C1 segment of cervical spinal cord (tissue), 14 donors: ENCODE results near the gene SLC38A8.

ENCODE experiments used
- DNase-seq, 14 donors: peaks; one replicate each; lab custom pipeline; 2025; lab: John Stamatoyannopoulos, UW

Gene SLC38A8

DNA sequence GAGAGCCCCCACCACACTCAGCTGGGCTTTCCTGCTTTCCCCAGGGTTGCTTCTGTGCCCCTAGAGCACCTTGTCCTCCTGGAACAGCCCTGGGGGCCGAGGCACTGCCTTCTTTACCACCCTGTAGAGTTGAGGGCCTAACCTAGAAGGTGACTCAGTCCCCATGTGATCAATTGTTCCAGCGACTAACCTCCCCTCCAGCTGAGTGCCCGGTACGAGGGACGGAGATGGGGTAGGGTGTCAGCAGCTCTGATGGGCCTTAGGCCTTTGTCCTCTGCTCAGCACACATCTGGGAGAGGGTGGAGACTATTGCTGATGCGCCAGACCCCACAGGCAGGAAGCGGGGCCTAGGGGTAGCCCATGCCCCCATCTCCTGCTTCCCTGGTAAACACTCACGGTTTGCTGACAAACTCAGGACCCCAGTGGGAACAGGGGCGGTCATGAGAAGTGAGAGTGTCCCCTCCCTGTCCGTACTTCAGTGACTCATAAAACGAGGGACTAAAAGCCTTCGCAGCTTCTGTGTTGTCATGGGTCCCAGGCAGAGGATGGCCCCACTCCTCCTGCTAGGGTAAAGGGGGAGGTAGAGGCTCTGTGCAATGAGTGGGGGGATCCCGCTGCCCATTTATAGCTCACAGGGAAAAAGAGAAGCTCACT is 41.5 kb downstream of the SLC38A8 start:
- no peak for DNase-seq

DNA sequence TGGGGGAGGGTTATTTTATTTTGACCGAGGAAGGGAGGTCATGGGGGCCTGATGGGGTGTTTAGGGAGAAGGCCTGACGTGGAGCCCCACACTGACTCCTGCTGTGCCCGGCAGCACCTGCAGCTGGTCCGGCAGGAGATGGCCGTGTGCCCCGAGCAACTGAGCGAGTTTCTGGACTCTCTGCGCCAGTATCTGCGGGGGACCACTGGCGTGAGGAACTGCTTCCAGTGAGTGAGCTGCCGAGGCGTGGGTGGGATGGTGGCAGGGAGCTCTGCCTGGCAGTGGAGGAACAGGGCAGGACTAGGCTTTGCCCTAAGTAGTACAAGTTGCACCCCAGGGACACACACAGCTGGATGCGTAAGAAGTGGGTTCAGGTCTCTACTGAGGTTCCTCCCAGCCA is 44.5 kb downstream of the SLC38A8 start:
- no peak for DNase-seq

DNA sequence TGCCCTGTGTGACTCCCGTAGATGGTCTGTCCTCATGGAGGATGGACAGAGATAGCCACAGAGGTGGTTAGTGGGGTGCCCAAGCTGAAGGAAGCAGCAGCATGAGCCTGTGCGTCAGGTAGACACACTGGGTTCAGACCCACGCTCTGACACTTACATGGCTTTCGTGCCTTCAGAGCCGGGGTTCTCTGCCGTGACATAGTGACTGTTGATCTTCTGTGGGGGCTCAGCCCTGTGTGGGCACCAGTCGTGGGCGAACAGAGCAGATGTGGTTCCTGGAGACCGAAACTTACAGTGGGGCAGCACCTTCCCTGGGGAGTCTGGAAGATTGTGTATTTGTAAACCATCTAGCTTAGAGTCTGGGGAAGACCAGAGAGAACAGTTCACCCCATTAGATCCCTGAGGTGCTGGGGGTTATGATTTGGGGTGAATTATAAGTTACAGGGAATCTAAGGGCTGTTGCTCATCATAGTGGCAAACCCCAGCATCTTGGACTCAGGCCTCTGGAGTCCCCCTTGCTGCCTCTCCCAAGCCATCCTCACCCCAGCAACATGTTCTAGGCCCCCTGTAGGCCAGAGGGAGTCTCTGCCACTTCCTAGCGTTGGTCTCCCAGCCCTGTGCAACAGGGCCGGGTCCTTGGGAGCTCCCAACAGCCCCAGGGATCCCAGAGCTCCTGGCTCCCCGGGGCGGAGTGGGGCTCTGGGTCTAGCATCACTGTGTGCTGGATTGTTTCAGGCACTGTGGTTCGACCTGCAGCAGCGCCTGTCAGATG is 45.9 kb downstream of the SLC38A8 start:
- no peak for DNase-seq

DNA sequence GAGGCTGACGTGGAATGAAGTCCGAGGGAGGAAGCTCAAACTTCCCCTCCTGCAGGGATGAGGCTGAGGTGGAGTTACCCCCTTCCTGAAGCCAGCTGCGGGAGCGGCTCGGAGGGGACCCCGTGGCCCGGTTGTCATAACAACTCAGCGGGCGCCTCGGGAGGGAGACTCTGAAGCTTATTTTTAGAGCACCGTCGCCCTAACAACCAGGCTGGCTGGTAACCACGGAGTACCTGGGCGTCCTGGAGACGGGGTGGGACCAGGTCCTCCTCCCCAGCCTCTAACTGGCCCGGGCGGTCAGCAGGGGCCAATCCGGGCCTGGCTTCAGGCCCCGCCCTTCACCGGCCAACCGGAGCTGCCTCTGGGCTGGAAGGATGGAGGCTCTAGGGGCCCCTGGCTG is 46.8 kb downstream of the SLC38A8 start:
- DNase-seq: peak in 5 of 14 donors; percentile 6 to 91 (median 14)

DNA sequence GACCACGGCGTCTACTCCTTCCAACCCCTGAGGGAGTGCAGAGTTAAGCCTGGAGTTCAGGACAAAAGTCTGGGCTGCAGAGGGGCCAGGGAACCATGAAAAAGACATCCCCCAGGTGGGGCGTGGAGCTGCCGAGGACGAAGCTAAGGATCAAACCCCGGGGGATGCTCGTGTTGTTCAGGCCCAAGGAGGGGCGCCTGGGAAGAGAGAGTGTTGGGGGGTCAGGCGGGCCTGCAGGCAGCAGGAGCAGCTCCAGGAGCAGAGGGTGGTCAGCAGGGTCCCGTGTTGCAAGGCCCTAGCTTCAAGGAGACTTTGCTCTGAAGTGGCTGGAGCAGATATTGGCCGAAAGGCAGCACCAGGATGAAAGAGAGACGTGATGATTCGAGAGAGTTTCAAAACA is 47.9 kb downstream of the SLC38A8 start:
- no peak for DNase-seq

DNA sequence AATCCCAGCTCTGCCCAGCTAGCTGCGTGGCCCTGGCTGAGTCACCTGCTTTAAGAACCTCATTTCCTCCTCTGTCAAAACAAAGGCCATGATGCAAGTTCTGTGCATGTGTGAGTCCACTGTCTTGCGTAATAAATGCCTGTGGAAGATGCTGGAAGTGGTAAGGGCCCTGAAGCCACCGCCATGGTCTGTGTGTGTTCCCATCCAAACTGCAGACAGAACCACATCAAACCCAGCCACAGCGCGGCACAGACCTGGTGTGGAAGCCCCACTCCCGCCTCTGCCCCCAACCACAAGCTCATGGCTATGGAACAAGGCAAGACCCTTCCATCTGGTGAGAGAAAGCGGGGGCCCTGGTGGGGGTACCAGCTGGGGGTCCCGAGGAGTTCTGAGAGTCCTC is 48.5 kb downstream of the SLC38A8 start:
- peak in 1 of 14 donors; percentile 6 for DNase-seq

DNA sequence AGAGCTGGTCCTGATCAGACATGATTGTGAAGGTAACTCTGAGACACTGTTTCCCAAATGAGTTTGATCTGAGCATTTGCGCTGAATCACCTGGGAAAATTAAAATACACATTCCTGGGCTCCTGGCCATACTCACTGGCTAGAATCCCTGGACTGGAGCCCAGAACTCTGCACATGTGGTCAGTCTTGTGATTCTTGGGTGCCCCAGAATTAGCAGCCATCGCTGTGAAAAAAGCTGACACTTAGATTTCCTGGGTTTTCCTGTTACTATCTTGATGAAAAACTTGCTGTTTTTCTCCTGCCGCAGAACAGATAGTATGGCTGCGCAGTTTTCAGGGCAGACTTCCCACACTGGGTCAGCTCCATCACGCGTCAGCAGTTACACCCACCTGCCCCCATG is 50.0 kb downstream of the SLC38A8 start:
- DNase-seq: peak in 9 of 14 donors; percentile 10 to 52 (median 36)

DNA sequence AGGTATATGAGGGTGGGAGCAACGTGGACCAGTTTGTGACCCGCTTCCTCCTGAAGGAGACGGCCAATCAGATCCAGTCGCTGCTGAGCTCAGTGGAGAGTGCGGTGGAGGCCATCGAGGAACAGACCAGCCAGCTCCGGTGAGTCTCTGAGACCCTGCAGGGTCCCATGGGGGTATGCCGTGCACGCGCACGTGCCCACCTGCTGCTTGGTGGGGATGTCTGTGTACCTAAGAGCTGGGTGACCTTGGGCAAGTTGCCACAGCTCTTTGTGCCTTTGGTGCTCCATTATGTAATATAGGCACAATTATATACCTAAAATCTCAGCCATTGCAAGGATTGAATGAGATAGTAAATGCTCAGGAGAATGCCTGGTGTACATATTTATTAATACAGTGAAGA is 52.1 kb downstream of the SLC38A8 start:
- DNase-seq: no peak

DNA sequence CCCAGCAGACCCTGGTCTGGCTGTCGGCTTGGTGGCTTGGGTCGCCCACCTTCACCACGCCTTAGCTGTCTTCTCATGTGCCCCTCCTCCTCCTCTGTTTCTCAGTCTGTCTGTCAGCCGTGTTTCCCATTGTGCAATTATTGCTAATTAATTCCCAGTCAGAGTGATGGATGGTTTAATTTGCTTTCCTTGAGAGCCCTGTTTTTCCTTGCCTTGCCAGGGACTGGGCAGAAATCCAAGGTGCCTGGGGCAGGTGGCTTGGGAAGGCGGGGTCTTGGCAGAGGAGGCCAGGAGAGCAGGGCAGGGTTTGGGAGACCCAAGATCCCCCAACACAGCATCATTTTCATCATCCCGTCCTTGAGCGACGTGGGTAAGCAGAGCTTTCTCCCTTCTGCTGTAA is 53.3 kb downstream of the SLC38A8 start:
- DNase-seq: no peak

DNA sequence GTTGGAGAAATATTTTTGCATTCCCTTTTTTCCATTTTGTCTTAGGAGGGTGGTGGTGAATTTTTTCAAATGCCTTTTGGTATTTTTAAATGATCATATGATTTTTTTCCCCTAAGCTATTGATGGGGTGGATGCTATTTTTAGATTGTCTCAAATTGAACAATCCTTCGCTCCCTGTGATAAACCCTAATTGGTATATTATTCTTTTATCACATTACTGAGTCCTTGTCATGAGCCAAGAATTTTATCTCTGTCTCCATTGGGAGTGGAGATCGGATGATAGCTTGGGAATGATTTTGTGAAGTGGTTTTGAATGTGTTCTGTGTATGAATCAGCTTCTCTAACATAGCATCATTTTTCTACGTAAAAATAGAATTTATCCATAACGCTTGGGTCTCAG is 59.1 kb downstream of the SLC38A8 start:
- no peak for DNase-seq

DNA sequence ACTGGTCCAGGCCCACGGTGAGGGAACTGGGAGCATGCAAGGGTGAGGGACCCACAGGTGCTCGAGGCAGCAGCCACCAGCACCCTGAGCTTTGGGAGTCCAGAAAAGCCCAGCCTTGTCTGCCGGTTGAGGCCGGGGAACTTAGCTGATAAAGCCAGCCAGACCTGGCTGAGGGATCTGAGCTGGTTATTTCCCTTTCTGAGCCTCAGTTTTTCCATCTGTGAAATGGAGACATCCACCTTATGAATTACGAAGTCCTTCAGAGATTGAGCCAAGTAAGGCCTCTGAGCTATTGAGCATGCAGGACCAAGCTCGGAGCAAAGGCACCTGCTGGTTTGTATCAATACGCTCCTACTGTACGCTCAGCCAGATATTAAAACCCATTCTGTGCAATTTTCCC is 60.8 kb downstream of the SLC38A8 start:
- no peak for DNase-seq

DNA sequence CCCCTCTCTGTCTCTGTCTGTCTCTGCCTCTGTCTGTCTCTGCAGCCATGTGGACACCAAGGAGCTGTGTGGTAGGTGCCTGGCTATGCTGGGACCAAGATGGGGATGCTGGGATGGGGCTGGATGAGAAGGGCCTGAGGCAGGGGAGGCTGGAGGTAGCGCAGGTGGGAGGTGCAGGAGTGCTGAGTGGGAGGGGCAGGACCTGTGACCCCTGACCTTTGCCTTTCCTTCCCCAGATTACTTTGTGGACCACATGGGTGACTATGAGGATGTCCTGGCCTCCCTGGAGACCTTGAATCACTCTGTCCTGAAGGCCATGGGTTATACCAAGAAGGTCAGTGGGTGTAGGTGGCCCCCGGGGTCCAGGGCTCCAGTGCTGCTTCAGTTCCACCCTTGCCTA is 61.8 kb downstream of the SLC38A8 start:
- DNase-seq: no peak

DNA sequence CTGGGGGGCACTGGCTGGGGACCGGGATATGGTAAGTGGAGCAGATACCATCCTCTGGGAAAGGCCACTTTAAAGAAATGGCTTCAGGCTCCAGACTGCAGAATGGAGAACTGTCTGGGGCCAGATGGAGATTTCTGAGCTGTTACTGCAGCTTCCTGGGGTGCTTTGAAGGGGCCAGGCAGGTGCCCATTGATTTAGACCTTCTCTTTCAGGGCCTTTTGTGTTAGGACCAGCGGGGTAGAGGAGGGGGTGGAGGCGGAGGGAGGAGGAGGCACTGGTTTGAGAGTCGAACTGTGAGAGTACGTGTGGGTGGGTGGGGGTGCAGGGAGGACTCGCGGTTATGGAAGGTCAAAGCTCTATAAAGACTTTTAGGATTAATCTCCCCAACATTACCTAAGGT is 63.2 kb downstream of the SLC38A8 start:
- no peak for DNase-seq

DNA sequence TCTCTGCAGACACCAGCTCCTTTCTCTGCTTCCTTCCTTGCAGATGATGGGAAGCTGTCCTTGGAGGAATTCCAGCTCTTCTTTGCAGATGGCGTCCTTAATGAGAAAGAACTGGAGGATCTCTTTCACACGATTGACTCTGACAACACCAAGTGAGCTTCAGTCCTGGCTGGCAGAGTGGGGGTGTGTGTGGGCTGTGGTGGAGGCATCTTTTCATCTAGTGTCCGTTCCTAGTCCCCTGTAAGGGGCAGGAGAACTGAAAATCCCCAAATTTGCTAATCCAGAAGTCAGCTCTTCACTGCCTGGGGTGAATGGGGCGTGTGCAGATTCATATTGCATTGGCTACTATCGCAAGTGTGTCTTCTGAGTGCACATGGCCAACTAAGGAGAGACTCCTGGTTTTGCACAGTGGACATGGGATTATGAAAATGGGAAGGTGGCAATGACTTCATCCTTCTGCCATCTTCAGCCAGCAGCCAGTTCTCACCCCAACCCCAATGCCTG is 64.1 kb downstream of the SLC38A8 start:
- DNase-seq: no peak

DNA sequence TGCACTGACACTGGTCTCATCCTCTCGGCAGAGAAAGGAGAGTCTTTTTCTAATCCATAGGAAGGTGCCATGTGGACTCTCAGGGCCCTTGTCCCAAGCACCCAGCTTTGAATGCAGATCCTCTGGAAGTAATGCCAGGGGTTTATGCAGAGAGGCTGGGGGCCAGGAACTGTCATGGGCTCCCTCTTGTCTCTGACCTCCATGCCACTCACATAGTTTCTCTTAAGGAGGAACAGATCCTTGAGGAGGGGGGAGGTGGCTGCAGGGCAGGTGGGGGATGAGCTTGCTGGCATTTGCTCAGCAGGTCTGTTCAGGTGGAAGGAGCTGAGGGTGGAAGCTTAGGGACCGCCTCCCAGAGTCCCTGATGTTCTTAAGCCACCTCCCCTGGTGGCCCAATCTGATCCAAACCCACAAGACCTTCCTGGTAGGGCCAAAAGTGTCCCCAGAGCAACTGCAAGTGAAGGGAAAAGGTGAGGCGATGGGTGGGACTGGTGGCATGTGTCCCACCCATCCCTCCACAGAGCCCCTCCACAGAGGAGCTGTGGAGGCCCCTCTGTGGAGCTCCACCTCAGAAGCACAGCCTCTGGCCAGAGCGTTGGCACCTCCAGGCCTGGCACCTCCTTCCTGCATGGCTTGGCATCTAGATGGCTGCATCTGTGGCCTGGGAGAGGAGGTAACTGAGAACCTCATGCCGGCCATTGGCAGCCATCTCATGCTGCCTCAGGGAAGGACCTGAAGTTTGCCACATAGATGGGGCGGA is 65.4 kb downstream of the SLC38A8 start:
- DNase-seq: no peak

DNA sequence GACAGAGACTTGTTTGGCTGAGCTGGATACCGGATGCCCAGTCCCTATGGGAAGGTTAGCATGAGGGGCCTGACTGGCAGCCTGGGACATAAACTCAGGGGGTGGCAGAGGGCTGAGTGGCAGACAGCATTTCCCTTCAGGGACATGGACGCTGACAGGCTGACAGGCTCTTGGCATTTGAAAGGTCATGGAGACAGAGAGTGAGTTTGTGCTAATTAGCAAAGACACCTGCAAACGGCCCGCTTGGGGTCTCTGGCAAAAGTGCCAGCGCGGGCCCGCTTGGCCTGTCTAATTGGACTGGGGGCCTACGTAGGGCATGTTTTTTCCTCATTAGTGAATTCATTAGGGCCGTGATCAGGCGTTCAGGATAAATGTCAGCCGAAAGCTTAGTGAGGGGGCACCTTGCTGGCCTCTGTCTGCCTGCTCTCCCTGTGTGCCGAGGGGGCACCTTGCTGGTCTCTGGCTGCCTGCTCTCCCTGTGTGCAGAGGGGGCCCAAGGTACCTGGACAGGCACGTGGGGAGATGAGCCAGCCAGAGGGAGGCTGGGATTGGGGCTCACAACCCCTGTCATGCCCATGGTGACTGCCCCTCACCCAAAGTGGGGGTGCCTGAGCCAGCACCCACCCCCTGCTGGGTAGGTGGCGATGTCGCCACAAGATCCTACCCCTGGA is 66.9 kb downstream of the SLC38A8 start:
- DNase-seq: no peak

DNA sequence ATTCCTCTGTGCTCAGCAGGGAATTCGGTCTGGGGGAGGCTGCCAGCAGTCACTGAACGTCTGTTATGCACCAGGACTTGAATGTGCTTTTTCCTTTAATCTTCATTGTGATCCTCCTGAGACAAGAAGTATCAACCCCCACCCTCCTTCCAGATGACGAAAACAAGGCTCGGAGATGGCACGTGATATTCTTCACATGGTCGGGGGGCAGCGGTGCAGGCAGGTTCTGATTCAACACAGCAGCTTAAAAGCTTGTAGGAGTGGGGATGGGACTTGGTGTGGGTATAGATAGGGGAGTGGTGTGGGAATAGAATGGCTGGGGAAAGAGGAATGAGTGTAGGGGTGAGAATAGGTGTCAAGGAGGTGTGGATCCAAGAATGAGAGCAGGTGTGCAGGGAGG is 68.1 kb downstream of the SLC38A8 start:
- no peak for DNase-seq

DNA sequence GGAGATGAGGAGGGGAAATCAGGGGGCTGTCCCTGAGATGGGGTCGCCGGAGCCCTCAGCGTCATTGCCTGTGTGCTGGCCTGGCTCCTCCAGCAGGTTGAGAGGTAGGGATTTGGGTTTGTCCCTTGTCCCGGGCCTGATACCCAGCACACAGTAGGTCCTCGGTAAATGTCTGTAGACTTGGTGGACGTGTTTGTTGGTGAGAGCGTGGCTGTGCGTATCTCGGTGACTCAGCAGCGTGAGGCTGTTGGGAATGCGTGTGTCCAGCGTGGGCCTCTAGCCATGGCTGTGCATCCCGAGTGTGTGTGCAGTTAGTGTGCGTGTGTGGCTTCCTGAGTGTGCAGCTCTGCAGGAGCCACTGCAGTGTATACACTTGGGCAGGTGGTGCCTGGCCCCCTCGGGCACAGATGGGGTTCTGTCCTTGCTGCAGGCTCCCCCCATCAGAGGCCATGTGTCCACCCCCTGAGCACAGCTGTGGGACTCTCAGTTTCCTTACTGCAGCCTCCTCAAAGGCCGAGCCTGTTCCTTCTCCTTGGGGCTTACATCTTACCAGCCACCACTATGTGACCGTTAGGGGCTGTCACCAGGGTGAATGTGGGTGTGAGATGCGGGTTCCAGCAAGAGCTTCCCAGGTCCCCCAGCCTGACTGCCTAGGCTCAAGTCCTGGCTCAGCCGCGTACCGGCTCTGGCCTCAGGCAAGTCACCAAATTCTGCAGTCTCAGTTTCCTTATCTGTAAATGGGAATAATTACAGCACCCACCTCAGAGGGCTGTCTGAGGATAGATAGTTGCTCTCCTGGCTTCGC is 68.8 kb downstream of the SLC38A8 start:
- DNase-seq: no peak

DNA sequence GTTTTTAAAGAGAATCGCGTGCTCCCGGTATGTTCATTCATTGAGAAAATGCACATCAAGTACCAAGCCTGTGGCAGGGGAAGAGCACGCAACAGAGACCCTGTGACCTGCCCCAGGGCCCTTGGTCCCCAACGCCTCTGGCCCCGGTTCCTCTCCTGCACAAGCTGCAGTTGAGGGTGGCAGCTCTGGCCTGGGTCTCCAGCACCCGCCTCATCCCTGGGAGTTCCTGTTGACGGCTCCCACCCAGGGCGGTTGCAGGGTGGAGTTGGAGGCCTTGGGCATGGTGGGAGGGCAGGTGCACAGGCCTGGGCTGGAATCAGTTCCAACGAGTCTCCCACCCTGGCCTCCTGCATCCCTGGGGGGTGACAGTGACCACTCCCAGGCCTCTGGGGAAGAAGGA is 69.5 kb downstream of the SLC38A8 start:
- DNase-seq: no peak

DNA sequence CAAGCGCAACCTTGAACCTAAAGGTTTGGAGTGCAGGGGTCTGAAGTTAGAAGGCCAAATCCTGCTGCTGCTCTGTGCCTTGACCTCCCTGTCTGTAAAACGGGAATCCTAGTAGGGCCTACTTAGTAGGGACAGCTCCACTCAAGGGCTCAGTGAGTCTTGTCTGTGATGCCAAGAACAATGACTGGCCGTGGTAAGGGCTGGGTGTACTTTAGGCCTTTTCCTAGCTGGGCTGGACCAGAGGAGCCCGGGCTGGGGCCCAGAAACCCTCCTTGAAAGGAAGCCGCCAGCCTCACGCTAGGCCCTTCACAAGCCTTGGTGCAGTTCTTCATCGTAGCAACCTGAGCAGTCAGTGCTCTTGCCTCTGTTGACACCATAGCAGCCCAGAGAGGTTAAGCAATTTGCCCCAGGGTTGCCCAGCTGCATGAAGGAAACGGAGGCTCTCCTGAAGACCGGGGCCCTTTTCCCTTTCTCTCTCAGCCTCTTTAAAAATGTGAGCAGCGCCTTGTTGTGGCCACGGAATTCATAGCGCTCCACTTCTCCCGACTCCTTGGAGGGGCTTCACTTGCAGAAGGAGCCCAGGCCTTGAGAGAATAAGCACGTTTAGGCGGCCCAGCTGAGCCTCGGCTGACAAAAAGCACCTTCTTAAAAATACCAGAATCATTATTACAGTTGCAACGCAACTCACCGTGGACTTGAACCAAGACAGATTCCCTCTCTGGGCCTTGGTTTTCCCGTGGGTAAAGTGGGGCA is 70.2 kb downstream of the SLC38A8 start:
- DNase-seq: no peak
